Esophagus muscularis mucosa (tissue), 3 donors: ENCODE results near the gene MCM9.

Experiments
- CTCF ChIP-seq, 3 experiments: fragments of 200-600 bp in 2 of 3; fragments of 450-650 bp in 1 of 3; sonication (generic) in 2 of 3; IDR thresholded peaks; one replicate each; pipeline ENCODE4 v1.5.1; 2017 to 2019; ENCODE audit warnings: antibody characterized with exemption in 3 of 3, mild to moderate bottlenecking in 2 of 3, moderate library complexity in 1 of 3
- POLR2A ChIP-seq: fragments of 450-650 bp; IDR thresholded peaks from one replicate; pipeline ENCODE4 v1.6.1; 2017; ENCODE audit warnings: antibody characterized with exemption, moderate library complexity, mild to moderate bottlenecking, low read depth
- POLR2AphosphoS5 ChIP-seq, 2 donors: sonication (generic); formaldehyde crosslinking; IDR thresholded peaks; one replicate each; pipeline ENCODE4 v1.6.1; 2017; ENCODE audit warnings: antibody characterized with exemption in 2 of 2

GRCh38 chr6:118893807-118894424, 41.0 kb downstream of the MCM9 start, which contains the start of gene ASF1A:
- TF ChIP-seq CTCF (IDR thresholded peaks at IDR 0.05) = peak; percentile 49 to 63 (median 57)
- TF ChIP-seq POLR2A = peak; percentile 16
- peak; percentile 85 to 87 for TF ChIP-seq POLR2AphosphoS5 (IDR thresholded peaks at IDR 0.05)
